Measurements from ENCODE around the gene IL17C. TPM values are rescaled to one million over a fixed set of nuclear protein-coding genes. Genes with fewer than 3 reads are reported as not detected.

Gene IL17C
- total and polyA plus RNA-seq, 9 of the 15 experiments (the other 6 are each of a cell fraction or from before 2014, with no cell fraction given): not detected

DNA sequence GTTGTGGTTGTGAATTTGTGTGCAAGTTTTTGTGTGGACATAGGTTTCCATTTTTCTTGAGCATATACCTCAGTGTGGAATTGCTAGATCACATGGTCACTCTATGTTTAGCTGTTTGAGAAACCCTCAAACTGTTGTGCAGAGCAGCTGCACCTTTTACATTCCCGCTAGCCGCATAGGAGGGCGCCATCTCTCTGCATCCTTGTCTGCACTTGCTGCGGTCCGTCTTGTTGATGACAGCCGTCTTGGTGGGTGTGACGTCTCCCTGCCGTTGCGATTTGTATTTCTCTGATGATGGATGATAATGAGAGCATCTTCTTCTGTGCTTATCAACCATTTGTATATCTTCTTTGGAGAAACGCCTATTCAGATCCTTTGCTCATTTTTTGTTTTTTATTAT lies 25.1 kb upstream of the IL17C start:
- POLR2A ChIA-PET: interaction anchor here (0.8 kb wide), 1 partner anchor 12 kb away, joined by 4 read pairs; no protein-coding TSS in a partner anchor
- in situ Hi-C loops (cut with MboI): no loop called here
- TF ChIP-seq RBM25 (IDR thresholded peaks at IDR 0.05; ENCODE audit: low read depth, low read length, severe bottlenecking) (no peak), SMARCA4 (IDR thresholded peaks at IDR 0.05) (no peak), ZNF766 (CRISPR knock-in tag; conservative IDR thresholded peaks at IDR 0.05) (peak; percentile 86), CREM (IDR thresholded peaks at IDR 0.05; ENCODE audit: low read depth) (peak; percentile 38; the same call in 1 of the 2 replicates), XRCC5 (IDR thresholded peaks at IDR 0.05; ENCODE audit: low read depth, low read length) (no peak), CAMTA2 (CRISPR knock-in tag; conservative IDR thresholded peaks at IDR 0.05) (no peak), HNRNPL (IDR thresholded peaks at IDR 0.05; ENCODE audit: low read depth, low read length) (no peak), SMC3 (conservative IDR thresholded peaks at IDR 0.05; ENCODE audit: insufficient read depth, low read depth, low read length) (0 out of 2 replicates have a peak, but pooled peaks have one; percentile 13), MEIS2 (IDR thresholded peaks at IDR 0.05; ENCODE audit: partially characterized antibody) (peak; percentile 64), POLR2A (conservative IDR thresholded peaks at IDR 0.05) (no peak)
- TF ChIP-seq, protein P1, sequence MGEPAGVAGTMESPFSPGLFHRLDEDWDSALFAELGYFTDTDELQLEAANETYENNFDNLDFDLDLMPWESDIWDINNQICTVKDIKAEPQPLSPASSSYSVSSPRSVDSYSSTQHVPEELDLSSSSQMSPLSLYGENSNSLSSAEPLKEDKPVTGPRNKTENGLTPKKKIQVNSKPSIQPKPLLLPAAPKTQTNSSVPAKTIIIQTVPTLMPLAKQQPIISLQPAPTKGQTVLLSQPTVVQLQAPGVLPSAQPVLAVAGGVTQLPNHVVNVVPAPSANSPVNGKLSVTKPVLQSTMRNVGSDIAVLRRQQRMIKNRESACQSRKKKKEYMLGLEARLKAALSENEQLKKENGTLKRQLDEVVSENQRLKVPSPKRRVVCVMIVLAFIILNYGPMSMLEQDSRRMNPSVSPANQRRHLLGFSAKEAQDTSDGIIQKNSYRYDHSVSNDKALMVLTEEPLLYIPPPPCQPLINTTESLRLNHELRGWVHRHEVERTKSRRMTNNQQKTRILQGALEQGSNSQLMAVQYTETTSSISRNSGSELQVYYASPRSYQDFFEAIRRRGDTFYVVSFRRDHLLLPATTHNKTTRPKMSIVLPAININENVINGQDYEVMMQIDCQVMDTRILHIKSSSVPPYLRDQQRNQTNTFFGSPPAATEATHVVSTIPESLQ (CRISPR knock-in tag; IDR thresholded peaks at IDR 0.05): no peak
- TF ChIP-seq, protein P2, sequence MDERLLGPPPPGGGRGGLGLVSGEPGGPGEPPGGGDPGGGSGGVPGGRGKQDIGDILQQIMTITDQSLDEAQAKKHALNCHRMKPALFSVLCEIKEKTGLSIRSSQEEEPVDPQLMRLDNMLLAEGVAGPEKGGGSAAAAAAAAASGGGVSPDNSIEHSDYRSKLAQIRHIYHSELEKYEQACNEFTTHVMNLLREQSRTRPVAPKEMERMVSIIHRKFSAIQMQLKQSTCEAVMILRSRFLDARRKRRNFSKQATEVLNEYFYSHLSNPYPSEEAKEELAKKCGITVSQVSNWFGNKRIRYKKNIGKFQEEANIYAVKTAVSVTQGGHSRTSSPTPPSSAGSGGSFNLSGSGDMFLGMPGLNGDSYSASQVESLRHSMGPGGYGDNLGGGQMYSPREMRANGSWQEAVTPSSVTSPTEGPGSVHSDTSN (CRISPR knock-in tag; IDR thresholded peaks at IDR 0.05; ENCODE audit: low read depth): no peak
- TF ChIP-seq, protein P2 (tag; conservative IDR thresholded peaks at IDR 0.05; ENCODE audit: low read depth): peak; percentile 51; the same call in 1 of the 2 replicates
- TF ChIP-seq, protein P3, sequence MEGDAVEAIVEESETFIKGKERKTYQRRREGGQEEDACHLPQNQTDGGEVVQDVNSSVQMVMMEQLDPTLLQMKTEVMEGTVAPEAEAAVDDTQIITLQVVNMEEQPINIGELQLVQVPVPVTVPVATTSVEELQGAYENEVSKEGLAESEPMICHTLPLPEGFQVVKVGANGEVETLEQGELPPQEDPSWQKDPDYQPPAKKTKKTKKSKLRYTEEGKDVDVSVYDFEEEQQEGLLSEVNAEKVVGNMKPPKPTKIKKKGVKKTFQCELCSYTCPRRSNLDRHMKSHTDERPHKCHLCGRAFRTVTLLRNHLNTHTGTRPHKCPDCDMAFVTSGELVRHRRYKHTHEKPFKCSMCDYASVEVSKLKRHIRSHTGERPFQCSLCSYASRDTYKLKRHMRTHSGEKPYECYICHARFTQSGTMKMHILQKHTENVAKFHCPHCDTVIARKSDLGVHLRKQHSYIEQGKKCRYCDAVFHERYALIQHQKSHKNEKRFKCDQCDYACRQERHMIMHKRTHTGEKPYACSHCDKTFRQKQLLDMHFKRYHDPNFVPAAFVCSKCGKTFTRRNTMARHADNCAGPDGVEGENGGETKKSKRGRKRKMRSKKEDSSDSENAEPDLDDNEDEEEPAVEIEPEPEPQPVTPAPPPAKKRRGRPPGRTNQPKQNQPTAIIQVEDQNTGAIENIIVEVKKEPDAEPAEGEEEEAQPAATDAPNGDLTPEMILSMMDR (IDR thresholded peaks at IDR 0.05 in 2 of 3, conservative IDR thresholded peaks at IDR 0.05 in 1 of 3; ENCODE audit: insufficient read depth in 2 of 3, low read depth in 1 of 3, low read length in 3 of 3): peak; percentile 22 to 57 (median 39); a peak in 3 of 6 replicates
- TF ChIP-seq, protein P4, sequence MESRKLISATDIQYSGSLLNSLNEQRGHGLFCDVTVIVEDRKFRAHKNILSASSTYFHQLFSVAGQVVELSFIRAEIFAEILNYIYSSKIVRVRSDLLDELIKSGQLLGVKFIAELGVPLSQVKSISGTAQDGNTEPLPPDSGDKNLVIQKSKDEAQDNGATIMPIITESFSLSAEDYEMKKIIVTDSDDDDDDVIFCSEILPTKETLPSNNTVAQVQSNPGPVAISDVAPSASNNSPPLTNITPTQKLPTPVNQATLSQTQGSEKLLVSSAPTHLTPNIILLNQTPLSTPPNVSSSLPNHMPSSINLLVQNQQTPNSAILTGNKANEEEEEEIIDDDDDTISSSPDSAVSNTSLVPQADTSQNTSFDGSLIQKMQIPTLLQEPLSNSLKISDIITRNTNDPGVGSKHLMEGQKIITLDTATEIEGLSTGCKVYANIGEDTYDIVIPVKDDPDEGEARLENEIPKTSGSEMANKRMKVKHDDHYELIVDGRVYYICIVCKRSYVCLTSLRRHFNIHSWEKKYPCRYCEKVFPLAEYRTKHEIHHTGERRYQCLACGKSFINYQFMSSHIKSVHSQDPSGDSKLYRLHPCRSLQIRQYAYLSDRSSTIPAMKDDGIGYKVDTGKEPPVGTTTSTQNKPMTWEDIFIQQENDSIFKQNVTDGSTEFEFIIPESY (CRISPR knock-in tag; IDR thresholded peaks at IDR 0.05): peak; percentile 100

More for the DNA sequence above, 25.1 kb upstream of the IL17C start:
- Histone ChIP-seq H3K27me3 (ENCODE audit: control insufficient read depth in 2 of 2, insufficient read depth in 2 of 2, low read length in 2 of 2) (no peaks in the 10 kb centered on the region), H3K9me1 (ENCODE audit: control insufficient read depth, insufficient read depth, low read length) (peaks cover 11% of the 10 kb centered on the region), H2AFZ (ENCODE audit: low read depth, low read length) (no peak overlapping the region), H3K4me1 (replicated peaks in 1 of 2; ENCODE audit: control insufficient read depth in 2 of 2, insufficient read depth in 2 of 2, low read length in 2 of 2) (peaks cover 19 to 34% of the 10 kb centered on the region in 2 experiments; a peak in 4 of 5 replicates), H3K36me3 (ENCODE audit: control insufficient read depth, insufficient read depth, low read length) (peaks cover 87% of the 10 kb centered on the region), H3K27ac (ENCODE audit: extremely low read depth, low read depth, low read length) (no peak overlapping the region), H3K9ac (ENCODE audit: insufficient read depth in 1 of 2, low read depth in 2 of 2, low read length in 2 of 2) (no peak overlapping the region), H3K4me3 (no peak overlapping the region), H3K4me2 (ENCODE audit: insufficient read depth, low read length) (no peak overlapping the region), H4K20me1 (replicated peaks; ENCODE audit: control insufficient read depth, insufficient read depth, low read length) (peaks cover 26% of the 10 kb centered on the region; the same call in 1 of the 2 replicates), H3K9me3 (replicated peaks; ENCODE audit: control insufficient read depth, insufficient read depth, low read depth, low read length) (no peaks in the 10 kb centered on the region), H3K79me2 (ENCODE audit: control insufficient read depth, insufficient read depth, low read length) (peaks cover 37% of the 10 kb centered on the region)
- 49% methylated on average over 10 of the region's 10 CpGs for WGBS (ENCODE audit: insufficient coverage, low coverage, missing lambda C conversion rate)
- intact Hi-C loops (cut with micrococcal nuclease): no loop called here
- FAIRE-seq: peak; percentile 51
- CTCF ChIA-PET (ENCODE audit: low intra/inter-chr PET ratio): no interaction called here
- ATAC-seq: peak; percentile 34; the same call in 2 of the 3 replicates
- BruUV-seq (replicated peaks): no TSS peak
- DNase-seq (ENCODE audit: extremely low read depth in 1 of 4, low spot score in 3 of 4): peak; percentile 51 to 67 (median 58)

Measured in K562 (cell line).